ENCODE data around the gene PDE4D.
A peak's percentile ranks its signal among the peaks of the same experiment; 100 is the strongest.

PDE4D gene

DNA sequence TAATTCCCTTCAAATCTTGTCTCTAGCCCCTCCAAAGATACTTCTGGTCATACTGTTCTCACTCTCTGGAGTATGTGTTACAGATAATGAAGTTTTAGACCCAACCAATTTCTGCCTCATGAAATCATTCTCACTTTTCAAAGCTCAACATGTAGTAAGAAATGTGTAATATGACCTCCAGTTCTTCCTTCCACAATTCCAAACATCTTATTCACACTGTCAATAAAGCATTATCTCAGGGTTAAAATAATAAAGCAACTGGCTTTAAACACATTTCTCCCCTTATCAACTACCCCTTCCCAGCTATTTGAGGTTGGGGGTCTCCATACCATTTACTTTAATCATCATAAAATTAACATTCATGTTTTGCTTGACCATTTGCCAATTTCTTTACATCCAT is 656.5 kb downstream of the PDE4D start:
- peak; percentile 17 for DNase-seq

DNA sequence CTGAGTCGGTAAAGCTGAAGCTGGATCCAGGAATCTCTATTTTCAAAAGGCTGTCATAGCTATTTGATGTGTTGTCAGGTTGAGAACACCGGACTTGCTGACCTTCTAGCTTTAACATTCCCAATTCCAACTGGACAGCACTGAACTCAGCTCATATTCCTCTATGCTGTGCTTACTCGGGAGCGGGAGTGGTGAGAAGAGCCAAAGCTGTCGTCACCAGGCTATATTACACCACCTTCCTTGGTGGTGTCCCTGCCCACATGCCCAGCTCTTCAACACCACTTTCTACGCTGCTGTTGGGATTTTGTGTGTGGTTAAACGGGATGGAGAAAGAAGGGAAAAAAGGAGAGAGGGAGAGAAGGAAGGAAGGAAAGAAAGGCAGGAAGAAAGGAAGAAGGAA is 657.1 kb downstream of the PDE4D start:
- no peak for DNase-seq

DNA sequence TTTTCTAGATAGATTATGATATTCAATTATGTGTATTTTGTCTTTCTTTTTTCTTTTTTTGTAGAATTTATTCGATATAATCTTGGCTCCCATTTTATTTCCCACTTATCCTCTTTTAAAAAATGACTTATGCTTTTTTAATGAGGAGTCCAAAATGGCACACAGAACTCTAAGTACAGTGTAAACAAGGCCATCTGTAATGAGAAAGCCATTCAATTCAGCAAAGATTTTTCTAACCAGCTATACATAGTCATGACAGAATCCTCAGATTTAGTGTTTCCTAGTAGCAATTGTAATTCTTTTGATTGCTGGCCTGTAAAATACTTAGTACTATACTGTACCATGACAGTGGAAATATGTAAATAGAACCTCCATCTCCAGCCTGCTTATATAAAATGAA is 659.3 kb downstream of the PDE4D start:
- no peak for DNase-seq

DNA sequence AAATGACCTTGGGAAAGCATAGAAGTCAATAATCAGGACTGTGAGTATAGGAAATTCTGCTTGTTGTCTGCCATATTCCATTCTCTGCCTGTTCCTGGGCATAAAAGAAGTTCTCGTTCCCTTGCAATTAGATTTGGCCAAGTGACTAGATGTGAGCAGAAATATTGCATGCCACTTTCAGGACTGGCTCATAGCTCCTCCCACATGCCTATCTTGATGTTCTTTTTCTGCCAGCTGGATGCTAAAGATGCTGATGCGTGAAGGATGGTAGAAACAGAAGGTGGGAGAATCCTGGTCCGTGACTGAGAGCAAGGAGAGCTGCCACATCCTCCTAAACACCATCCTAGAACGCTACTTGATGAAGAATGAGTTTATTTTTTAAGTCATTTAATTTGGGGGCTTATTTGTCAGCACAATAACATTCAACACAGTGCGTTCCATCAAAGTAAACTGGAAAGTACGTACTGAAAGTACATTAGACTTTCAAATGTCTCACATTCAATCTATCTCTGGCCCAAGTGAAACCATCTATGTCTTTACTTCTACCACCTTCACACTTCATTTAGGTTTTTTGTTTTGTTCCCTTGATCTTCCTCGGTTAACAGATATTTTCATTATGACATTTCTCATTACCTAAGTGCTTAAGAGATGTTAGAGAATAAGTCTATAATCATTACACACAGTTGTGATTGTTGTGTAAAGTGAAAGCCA is 662.1 kb downstream of the PDE4D start:
- DNase-seq: no peak

DNA sequence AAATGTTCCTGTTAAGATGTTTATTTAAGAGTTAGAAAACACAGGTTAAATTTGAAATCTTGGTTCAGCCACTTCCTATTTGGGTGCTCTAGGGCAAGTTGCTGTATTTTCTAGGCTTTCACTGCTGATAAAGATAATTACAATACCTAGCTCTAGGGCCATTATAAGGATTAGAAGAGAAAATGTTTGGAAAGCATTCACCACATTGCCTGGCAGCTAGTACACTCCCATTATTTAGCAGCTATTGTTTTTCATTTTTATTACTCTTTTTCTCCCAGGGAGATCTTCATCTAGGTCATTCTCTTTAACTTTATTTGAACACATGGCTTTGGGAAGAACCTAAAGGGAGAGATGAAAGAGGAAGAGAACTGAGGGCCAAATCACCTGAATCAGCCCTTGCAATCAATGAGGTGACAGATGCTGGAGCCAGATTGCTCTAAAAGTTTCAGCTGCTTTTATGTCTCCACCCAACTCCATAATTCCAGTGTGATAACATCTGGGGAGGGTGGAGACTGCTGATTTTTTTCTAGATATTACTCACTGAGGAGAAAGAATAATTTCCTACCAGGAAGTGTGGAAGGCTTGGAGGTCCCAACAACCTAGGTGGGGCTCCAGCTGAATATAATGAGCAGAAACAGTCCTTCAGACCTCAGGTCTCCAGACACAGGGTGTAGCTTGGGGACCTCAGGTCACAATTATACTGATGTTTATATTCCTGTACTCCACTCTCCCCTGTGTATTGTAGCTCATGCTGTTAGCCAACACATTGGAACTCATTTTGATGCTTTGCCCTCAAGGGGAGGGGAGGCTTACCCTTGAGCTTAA is 670.6 kb downstream of the PDE4D start:
- DNase-seq: no peak

DNA sequence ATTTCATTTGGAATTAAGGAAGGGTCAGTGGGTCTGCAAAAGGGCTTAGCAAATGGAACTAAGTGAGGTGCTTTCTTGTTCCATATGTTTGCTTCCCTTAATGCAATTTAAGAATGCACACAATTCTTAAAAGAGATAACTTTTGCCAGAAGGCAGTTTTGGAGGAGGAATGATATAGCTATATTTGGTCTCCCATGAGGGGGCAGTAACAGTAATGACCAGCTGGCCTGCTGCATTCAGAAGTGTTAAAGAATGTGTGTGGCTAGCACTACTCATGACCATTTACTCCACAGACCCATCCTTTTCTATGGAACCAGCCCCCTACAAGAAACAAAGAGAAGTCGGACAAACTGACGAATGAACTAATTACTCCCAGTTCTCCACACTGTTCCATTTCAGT is 671.8 kb downstream of the PDE4D start:
- DNase-seq: no peak

DNA sequence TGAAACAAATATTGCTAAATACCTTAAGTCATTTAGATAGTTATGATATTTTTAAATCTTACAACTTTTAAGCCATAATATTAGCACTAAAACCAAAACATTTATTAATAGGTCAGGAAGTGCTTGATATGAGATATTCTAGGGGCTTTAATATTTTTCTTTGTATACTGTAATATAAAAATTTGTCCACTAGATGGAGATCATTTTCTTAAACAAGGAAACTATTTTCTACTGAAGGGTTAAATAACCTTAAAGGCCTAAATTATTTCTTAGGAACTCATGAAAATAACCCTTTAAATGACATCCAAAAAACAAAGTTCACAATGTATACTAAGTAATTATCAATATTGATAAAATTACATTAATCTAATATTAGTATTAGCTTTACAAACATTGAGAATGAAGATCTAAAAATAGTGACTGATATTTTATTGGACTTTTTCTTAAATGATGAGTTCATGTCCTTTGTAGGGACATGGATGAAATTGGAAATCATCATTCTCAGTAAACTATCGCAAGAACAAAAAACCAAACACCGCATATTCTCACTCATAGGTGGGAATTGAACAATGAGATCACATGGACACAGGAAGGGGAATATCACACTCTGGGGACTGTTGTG is 675.0 kb downstream of the PDE4D start:
- no peak for DNase-seq

DNA sequence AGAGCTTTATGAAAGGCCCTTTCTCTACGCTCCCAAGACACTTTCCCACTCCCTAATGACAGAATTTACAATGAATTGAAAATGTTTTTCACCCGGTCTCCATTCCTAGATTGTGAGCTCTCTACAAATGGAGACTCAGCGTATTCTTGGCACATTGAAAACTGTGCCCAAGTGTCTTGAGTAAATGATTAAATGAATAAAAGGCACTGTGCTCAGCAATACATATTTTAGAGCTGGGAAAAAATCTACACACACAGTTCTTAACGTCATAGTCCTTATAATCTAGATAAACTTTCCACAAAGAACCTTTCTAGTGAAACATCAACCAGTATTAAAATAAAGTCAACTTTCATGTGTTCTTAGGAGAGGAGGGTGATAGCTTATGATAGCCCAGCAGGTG is 676.7 kb downstream of the PDE4D start:
- no peak for DNase-seq

DNA sequence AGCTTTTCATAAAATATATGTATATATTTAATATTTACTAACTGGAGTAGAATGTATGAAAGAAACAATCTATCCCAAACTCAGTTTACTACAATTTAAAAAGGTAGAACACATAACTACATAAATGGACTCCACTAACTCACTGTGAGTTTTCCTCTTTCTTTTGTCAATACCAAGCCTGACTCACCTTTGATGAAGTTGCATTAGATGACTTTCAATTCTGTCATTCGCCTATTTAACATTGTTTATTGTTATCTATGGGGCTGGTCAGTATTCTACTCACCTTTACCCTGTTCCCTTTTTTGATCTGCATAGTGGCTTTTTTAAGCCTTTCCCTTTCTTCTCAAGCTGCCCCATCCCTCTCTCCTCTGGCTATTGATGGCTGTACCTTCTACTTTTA is 680.9 kb downstream of the PDE4D start:
- DNase-seq: no peak

DNA sequence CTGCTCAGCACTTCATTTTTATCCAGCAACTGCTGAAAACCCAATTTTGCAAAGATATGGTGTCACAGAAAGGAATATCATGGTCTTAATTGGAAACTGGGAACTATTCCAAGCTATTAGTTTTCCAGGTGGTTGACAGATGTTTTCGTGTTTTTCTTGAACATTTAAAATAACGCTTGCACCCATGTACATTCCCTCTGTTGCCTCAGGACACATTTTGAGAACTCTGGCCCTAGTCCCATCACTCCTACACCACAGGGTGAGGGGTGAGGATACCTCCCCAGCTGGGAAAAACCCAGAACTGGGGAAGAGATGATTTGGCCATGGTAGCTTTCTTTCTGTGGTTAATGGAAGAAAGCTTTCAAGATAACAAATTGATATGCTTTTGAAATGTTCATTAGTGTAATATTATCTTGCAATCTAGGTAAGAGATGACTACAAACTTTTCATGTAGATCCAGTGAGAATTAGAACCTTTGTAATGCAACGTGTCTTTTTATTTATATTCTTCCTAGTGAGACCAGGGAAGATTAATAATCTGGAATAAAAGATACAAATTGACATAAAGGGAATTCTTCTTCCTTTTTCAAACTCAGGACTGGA is 683.7 kb downstream of the PDE4D start:
- DNase-seq: peak; percentile 80

DNA sequence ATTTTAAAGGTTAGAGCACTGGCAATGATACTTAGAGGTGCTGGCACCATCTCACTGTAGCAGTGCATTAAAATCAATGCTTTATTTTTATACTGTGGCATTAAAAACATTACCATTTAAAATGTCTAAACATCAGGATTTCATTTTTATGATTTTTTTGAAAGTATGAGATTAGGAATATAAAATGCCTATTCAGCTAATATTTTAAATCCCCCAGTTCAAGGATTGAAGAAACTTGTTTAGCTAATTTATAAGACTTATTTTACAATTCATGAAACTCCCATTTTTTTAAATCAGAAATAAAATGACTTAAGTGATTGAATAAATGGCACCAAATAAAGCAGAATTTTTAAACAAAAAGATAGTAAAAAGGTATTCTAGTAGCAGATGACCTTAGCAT is 685.1 kb downstream of the PDE4D start:
- DNase-seq: no peak

DNA sequence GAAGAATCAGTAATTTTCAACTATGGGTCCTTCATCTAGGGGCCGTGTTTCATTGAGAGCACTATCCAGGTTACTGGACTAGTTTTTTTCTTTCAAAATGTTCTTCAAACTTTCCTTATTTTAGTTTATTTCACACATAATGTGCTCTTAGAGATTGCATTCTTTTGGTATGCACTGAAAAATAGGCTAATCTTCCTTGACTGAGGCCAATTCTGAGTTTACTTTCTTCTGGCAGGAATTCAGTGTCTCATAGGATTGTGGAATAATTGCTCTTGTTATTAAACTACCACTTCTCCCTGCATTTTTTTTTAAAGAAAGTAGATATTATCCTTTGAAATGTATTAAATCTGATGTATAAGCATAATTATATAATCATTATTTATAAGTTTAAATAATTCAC is 686.1 kb downstream of the PDE4D start:
- DNase-seq: no peak

DNA sequence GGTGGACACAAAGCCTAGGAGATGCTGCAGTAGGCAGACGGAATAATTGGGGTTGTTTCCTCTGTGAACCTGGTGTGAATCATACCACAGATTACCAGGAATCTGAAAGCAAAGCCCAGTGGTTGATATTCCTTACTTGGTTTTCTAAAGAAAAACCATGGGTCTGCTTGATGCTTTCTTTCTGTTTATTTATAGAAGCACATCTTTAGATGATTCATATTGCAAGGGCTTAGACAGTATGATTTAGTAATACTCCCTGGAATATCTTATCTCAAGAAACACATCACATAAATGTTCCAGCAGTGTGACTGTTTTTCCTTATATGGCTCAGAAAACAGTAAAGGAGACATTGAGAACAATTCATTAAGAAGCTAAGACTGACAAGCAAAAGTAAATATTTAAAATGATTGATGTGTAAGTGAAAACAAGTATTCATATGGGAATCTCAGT is 687.4 kb downstream of the PDE4D start:
- peak; percentile 80 for DNase-seq

DNA sequence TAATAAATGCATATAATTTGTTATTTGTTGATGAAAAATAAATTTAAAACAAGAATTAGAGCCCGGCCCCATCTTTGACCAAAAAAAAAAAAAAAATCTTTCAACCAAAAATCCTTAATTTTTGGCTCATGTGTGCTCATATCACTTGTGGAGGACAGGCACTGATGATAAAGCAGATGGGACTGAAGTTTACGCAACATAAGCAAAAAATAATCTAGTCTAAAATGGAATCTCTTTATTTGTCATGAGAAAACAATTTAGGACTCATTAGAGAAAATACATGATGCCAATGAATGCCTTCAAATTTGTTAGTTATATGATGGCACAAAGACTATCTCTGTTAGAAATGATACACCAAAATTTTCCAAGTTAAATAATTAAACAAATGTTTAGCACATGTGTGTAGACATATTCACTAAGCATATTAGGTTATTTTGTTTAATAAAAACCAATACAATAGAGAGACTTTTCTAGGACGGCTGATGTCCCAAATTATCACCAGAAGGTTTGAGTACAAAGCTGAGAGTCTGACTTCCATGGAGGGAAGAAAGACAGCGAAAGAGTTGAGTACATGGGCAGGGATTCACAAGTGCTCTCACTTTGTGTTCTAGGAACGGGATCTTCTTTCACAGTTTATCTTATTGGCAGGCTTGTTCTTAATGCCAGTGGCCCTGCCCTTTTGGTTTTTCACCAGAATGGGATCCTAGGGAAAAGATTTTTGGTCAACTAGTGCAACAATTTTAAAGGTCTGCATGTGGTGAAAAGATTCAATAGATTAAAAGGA is 689.2 kb downstream of the PDE4D start:
- DNase-seq: no peak

DNA sequence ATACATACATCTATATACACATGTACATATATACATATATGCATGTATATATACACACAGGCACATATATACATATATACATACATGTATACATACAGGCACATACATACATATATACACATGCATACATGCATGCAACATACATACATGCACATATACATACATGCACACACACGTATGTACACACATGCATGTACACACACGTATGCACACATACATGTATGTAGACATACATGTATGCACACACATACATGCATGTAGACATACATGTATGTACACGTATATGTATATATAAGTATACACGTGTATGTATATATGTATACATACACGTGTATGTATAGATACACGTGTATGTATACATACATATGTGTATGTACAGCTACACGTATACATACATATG is 693.7 kb downstream of the PDE4D start:
- DNase-seq: no peak

DNA sequence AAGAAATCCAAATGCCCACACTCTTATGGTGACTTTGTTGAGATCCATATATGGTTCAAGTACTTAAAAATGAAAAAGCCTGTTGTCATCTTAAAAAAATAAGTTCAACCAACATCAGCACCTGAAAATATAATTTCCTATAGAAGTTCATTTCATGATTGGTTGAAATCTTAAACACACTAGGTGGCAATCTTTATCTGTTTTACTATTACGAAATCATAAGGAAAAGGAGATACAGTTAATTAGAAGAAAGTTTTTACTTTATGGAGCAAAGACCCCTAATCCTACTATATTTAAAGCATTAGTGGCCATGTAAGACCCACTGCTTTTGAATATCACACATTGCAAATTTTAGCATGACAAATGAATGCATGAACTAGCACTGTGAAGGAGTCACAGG is 694.7 kb downstream of the PDE4D start:
- no peak for DNase-seq

DNA sequence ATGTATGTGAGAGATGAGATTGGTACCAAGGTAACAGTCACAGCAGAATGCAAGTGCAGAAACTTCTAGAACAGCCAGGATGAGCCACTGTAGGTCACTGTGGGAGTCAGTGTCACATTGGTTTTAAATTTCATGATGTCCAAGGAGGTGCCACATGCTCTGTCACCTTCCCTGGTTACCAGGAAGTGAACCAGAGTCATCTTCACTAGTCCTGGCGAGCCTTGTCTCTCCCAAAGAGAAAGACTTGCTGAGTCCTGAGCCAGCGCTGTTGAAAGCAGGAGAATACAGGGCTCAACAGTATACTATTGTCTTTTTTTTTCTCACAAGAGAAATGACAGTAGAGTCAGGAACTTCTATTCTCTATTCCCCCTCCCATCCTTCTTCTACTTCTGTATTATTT is 695.2 kb downstream of the PDE4D start:
- DNase-seq: no peak

DNA sequence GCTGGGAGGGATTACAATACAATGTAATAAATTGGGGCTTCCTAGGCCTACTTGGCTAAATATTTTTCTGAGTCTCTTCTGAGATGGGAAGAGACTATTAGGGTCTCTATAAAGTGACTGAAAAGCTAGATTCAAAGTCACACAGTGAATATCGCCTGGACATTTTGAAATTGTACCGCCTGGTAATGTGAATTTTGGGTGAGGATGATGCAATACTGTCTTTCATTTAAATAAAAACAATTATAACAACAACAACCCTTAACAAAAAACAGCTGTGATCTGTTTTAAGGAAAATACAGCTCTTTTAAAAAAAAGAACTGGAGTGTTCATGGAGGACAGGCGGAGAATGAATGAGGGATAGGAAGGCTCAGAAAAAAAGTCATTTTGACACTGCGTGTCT is 695.6 kb downstream of the PDE4D start:
- DNase-seq: no peak

DNA sequence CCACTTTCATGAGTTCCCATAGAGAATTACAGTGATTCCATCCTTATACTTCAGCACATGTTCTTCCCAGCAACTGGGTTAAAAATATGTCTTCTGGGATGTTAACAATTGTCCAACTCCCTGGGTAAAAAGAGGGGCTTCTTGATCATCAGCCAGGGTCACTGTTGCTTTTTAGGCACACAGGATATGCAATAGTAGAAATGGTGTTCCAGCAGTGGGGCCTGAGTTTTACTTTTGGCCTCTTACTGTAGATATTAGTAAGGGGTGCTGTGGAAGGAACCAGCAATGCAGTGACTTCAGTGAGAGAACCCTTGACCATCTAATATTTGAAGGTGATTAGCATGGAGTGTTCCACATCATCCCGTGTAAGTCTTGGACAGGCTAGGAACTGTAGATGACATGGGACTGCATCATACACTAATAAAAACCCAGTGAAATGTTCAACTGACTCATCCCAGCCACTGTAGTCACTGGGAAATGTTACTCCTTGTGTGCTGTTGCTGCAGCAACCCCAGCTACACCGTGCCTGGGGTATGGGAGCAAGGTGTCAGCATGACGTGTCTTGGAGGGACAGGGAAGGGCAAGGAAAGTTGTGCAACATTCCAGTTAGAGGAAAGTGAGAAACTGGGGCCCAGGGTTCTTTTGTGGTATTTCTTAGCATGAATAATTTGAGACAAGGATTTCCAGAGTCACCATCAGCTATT is 699.8 kb downstream of the PDE4D start:
- peak; percentile 95 for DNase-seq

DNA sequence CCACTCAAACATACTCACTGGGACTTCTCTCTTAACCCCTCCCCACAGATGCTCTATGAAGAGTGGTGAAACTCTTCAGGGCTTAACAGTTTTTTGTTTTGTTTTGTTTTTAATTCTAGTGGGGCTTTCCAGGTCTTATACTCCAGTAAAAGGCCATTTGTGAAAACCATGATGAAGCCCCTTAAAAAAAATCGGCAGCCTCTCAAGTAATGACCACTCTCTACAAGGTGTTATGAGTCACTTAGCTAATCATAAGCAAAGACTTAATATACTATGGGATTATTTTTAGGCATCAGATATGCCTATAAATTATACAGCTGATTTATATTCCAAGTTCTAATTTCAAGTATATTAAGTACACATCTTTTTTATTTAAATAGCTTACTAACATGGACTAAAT is 702.8 kb downstream of the PDE4D start:
- DNase-seq: no peak

DNA sequence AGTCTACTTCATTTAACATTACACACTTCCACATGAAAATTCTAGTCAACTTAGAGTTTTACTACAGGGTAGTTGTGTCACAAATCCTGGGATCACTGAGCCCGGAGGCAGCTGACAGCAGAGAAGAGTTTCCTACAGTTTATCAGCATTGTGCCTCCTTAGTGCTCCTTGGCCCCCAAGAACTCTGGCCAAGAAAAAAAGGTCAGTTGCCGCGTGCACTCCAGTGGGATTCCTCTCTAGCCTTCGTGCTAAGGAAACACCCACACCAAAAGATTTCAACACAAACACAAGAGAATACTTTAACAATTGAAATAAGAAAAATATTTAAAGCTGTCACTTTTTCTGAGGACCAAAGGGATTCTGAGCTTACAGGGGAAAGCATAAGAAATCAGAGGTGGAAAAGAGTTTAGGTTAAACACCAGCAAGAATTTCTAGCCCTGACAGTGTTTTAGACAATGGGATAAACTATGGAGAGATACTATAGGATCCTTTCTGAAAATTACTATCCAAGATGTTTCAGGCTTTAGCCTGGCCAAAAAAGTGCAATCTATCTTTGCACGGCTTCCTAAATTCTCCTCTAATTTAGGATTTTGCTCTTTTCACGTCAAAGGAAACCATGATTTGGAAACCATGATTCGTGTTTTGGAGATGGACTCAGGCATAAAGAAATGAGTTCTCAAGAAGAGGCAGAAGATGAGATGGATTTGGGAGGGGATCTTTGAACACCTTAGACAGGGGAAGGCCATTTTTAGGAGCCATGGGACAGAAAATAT is 703.9 kb downstream of the PDE4D start:
- no peak for DNase-seq
